Measurements from ENCODE around the gene OR5H2.

Gene OR5H2

DNA sequence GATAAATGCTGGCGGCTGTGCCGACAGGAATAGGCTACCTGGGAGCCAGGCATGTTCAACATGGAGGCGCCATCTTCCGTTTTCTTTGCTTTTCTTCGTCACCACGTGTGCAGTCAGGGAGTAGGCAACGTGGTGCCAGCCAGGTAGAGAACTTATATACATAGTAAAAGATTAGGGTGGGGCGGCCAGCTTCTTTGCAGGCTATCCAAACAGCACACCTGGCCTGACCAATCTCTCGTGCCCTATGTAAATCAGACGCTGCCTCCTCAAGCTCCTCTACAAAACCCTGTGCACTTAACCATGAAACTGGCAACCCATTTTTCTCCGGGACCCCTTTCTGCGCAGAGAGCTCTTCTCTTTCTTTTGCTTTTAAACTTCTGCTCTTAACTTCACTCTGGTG lies 42.8 kb downstream of the OR5H2 start:
- TF ChIP-seq ZFP30 (CRISPR knock-in tag; IDR thresholded peaks at IDR 0.05) (no peak), ZNF8 (CRISPR knock-in tag; IDR thresholded peaks at IDR 0.05) (no peak), ZFP3 (CRISPR knock-in tag; IDR thresholded peaks at IDR 0.05) (no peak), TOX (CRISPR knock-in tag; IDR thresholded peaks at IDR 0.05; ENCODE audit: borderline replicate concordance) (no peak), ZC3H10 (CRISPR knock-in tag; IDR thresholded peaks at IDR 0.05) (no peak), ISL1 (CRISPR knock-in tag; IDR thresholded peaks at IDR 0.05) (no peak), ZNF70 (CRISPR knock-in tag; IDR thresholded peaks at IDR 0.05) (no peak), RARB (CRISPR knock-in tag; IDR thresholded peaks at IDR 0.05) (no peak)
- TF ChIP-seq, protein P1, sequence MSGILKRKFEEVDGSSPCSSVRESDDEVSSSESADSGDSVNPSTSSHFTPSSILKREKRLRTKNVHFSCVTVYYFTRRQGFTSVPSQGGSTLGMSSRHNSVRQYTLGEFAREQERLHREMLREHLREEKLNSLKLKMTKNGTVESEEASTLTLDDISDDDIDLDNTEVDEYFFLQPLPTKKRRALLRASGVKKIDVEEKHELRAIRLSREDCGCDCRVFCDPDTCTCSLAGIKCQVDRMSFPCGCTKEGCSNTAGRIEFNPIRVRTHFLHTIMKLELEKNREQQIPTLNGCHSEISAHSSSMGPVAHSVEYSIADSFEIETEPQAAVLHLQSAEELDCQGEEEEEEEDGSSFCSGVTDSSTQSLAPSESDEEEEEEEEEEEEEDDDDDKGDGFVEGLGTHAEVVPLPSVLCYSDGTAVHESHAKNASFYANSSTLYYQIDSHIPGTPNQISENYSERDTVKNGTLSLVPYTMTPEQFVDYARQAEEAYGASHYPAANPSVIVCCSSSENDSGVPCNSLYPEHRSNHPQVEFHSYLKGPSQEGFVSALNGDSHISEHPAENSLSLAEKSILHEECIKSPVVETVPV (CRISPR knock-in tag; IDR thresholded peaks at IDR 0.05), result no peak
- no peak for ATAC-seq

DNA sequence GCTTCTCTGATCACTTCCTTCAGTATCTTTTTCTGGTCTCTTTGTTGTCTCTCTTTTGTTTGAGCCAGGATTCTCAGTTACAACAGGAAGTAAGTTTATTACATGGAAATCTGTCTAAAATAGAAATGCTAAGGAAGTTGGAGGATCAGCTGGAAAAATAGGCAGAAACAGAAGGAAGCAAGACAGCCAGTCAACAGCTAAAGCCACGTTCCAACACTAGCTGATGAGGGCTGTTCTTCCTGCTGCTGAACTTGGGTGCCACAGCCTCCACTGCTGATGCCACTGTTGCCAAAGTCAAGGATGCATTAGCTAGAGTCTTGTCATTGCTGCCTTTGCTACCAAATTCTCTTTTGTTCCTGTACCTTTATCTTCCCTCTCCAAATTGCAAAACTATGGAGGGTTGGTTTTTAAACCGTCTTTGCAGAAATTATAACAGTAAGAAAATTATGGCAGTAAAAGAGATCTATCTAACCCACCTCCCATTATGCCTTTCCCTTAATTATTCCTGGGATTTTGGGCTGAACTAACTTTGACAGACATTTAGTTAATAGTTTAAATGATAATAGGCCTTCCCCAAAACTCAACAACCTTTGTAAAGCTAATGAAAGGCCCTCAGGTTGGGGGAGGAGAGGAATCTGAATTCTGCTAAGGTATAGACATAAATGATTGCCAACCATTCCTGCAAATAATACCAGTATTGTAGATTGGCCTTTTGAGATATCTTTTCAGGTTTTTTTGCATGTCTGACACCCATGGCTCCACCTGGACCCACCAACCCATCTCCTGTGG lies 44.0 kb downstream of the OR5H2 start:
- ATAC-seq, result no peak
- TF ChIP-seq ISL1 (CRISPR knock-in tag; IDR thresholded peaks at IDR 0.05), result no peak
- TF ChIP-seq RARB (CRISPR knock-in tag; IDR thresholded peaks at IDR 0.05), result no peak
- no peak for TF ChIP-seq ZC3H10 (CRISPR knock-in tag; IDR thresholded peaks at IDR 0.05)
- TF ChIP-seq, protein P2, sequence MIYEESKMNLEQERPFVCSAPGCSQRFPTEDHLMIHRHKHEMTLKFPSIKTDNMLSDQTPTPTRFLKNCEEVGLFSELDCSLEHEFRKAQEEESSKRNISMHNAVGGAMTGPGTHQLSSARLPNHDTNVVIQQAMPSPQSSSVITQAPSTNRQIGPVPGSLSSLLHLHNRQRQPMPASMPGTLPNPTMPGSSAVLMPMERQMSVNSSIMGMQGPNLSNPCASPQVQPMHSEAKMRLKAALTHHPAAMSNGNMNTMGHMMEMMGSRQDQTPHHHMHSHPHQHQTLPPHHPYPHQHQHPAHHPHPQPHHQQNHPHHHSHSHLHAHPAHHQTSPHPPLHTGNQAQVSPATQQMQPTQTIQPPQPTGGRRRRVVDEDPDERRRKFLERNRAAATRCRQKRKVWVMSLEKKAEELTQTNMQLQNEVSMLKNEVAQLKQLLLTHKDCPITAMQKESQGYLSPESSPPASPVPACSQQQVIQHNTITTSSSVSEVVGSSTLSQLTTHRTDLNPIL (CRISPR knock-in tag; IDR thresholded peaks at IDR 0.05; ENCODE audit: low read depth), result no peak
- TF ChIP-seq, protein P3, sequence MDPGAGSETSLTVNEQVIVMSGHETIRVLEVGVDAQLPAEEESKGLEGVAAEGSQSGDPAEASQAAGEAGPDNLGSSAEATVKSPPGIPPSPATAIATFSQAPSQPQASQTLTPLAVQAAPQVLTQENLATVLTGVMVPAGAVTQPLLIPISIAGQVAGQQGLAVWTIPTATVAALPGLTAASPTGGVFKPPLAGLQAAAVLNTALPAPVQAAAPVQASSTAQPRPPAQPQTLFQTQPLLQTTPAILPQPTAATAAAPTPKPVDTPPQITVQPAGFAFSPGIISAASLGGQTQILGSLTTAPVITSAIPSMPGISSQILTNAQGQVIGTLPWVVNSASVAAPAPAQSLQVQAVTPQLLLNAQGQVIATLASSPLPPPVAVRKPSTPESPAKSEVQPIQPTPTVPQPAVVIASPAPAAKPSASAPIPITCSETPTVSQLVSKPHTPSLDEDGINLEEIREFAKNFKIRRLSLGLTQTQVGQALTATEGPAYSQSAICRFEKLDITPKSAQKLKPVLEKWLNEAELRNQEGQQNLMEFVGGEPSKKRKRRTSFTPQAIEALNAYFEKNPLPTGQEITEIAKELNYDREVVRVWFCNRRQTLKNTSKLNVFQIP (CRISPR knock-in tag; IDR thresholded peaks at IDR 0.05; ENCODE audit: borderline replicate concordance, low read depth), result no peak
- no peak for TF ChIP-seq PPARA (CRISPR knock-in tag; IDR thresholded peaks at IDR 0.05; ENCODE audit: borderline replicate concordance)
- TF ChIP-seq ZFP30 (CRISPR knock-in tag; IDR thresholded peaks at IDR 0.05), result no peak
- no peak for TF ChIP-seq ARNTL (CRISPR knock-in tag; IDR thresholded peaks at IDR 0.05; ENCODE audit: borderline replicate concordance, low read depth)
- TF ChIP-seq ESRRG (CRISPR knock-in tag; IDR thresholded peaks at IDR 0.05), result no peak
- TF ChIP-seq, protein P4, sequence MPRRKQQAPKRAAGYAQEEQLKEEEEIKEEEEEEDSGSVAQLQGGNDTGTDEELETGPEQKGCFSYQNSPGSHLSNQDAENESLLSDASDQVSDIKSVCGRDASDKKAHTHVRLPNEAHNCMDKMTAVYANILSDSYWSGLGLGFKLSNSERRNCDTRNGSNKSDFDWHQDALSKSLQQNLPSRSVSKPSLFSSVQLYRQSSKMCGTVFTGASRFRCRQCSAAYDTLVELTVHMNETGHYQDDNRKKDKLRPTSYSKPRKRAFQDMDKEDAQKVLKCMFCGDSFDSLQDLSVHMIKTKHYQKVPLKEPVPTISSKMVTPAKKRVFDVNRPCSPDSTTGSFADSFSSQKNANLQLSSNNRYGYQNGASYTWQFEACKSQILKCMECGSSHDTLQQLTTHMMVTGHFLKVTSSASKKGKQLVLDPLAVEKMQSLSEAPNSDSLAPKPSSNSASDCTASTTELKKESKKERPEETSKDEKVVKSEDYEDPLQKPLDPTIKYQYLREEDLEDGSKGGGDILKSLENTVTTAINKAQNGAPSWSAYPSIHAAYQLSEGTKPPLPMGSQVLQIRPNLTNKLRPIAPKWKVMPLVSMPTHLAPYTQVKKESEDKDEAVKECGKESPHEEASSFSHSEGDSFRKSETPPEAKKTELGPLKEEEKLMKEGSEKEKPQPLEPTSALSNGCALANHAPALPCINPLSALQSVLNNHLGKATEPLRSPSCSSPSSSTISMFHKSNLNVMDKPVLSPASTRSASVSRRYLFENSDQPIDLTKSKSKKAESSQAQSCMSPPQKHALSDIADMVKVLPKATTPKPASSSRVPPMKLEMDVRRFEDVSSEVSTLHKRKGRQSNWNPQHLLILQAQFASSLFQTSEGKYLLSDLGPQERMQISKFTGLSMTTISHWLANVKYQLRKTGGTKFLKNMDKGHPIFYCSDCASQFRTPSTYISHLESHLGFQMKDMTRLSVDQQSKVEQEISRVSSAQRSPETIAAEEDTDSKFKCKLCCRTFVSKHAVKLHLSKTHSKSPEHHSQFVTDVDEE (CRISPR knock-in tag; IDR thresholded peaks at IDR 0.05), result no peak
- no peak for TF ChIP-seq ZNF70 (CRISPR knock-in tag; IDR thresholded peaks at IDR 0.05)
- TF ChIP-seq ZNF8 (CRISPR knock-in tag; IDR thresholded peaks at IDR 0.05), result no peak
- TF ChIP-seq BACH2 (CRISPR knock-in tag; IDR thresholded peaks at IDR 0.05; ENCODE audit: borderline replicate concordance), result no peak
- TF ChIP-seq ZNF565 (CRISPR knock-in tag; conservative IDR thresholded peaks at IDR 0.05; ENCODE audit: low read depth), result no peak

DNA sequence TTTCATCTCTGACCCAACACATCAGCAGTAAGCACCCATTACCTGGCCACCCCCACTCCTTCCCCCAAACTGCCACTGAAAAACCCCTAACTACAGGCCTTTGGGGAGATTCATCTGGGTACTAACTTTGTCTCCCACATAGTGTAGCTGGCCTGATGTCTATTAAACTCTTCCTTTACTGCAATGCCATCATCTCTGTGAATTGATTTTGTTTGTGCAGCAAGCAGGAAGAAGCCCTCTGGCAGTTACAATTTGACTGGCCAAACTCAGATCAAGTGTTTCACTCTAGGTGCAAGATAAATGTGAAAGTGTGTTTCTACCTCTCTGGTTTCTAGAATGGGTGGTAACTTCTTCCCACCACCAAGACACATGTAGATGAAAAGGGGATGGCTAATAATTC lies 44.6 kb downstream of the OR5H2 start:
- TF ChIP-seq, protein P3 (CRISPR knock-in tag; IDR thresholded peaks at IDR 0.05; ENCODE audit: borderline replicate concordance, low read depth), result no peak
- TF ChIP-seq RARB (CRISPR knock-in tag; IDR thresholded peaks at IDR 0.05) (no peak), OSR1 (CRISPR knock-in tag; IDR thresholded peaks at IDR 0.05) (no peak), BACH2 (CRISPR knock-in tag; IDR thresholded peaks at IDR 0.05; ENCODE audit: borderline replicate concordance) (no peak), CSDC2 (CRISPR knock-in tag; IDR thresholded peaks at IDR 0.05) (no peak), SNAI2 (CRISPR knock-in tag; IDR thresholded peaks at IDR 0.05) (no peak), ZC3H10 (CRISPR knock-in tag; IDR thresholded peaks at IDR 0.05) (no peak), ARNTL (CRISPR knock-in tag; IDR thresholded peaks at IDR 0.05; ENCODE audit: borderline replicate concordance, low read depth) (no peak)
- TF ChIP-seq, protein P5, sequence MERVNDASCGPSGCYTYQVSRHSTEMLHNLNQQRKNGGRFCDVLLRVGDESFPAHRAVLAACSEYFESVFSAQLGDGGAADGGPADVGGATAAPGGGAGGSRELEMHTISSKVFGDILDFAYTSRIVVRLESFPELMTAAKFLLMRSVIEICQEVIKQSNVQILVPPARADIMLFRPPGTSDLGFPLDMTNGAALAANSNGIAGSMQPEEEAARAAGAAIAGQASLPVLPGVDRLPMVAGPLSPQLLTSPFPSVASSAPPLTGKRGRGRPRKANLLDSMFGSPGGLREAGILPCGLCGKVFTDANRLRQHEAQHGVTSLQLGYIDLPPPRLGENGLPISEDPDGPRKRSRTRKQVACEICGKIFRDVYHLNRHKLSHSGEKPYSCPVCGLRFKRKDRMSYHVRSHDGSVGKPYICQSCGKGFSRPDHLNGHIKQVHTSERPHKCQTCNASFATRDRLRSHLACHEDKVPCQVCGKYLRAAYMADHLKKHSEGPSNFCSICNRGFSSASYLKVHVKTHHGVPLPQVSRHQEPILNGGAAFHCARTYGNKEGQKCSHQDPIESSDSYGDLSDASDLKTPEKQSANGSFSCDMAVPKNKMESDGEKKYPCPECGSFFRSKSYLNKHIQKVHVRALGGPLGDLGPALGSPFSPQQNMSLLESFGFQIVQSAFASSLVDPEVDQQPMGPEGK (CRISPR knock-in tag; IDR thresholded peaks at IDR 0.05; ENCODE audit: borderline replicate concordance), result no peak
- no peak for ATAC-seq

All from SK-N-SH treated with all-trans-retinoic acid at 6 μM for 48 hours (cell line).